ENCODE results near the gene FUBP1.

The FUBP1 gene

GRCh38 chr1:78009836-78010235, 31.0 kb upstream of the FUBP1 start:
- no peak overlapping the region for H3K4me3 ChIP-seq (ENCODE audit: low read depth, low read length)
- DNase-seq (ENCODE audit: low read depth) = no peak

GRCh38 chr1:78009276-78009675, 30.4 kb upstream of the FUBP1 start:
- TF ChIP-seq MYC (IDR thresholded peaks at IDR 0.05; ENCODE audit: low read depth, low read length) (no peak), MAX (IDR thresholded peaks at IDR 0.05; ENCODE audit: low read depth, low read length) (no peak), CTCF (IDR thresholded peaks at IDR 0.05; ENCODE audit: low read depth, low read length) (no peak)
- no peak for DNase-seq (ENCODE audit: low read depth)
- H3K4me3 ChIP-seq (ENCODE audit: low read depth, low read length) = no peak overlapping the region

More at GRCh38 chr1:78009836-78010235, 31.0 kb upstream of the FUBP1 start:
- no peak for TF ChIP-seq CTCF (IDR thresholded peaks at IDR 0.05; ENCODE audit: low read depth, low read length)
- no peak for TF ChIP-seq MAX (IDR thresholded peaks at IDR 0.05; ENCODE audit: low read depth, low read length)
- TF ChIP-seq MYC (IDR thresholded peaks at IDR 0.05; ENCODE audit: low read depth, low read length) = no peak
- TF ChIP-seq POLR2A (IDR thresholded peaks at IDR 0.05; ENCODE audit: extremely low read depth, insufficient read length) = no peak

DNA sequence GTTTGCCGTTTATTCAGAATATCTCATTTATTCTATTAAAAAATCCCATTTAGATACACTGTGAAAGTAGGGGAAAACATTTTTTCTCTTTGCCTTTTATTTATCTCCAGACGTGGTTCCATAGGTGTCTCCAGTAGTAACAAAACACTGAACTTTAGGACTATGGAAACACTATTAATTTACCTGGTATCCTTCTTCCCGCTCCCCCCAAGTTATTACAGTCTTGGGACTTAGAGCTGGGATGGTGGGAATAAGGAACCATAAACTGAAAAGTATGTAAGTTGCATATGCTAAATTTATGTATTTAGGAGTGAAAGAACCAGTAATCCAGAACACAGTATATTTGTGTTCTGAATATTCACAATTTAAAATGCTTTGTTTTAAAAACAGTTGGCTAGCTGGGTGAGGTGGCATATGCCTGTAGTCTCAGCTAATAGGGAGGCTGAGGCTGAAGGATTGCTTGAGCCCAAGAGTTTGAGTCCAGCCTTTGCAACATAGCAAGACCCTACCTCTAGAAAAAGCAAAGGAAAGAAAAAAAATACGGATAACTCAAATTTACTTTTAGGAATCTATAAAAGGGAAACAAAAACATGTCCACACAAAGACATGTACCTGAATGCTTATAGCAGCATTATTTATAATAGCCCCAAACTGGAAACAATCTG, 28.9 kb upstream of the FUBP1 start:
- TF ChIP-seq MYC (IDR thresholded peaks at IDR 0.05; ENCODE audit: low read depth, low read length) (no peak), POLR2A (IDR thresholded peaks at IDR 0.05; ENCODE audit: extremely low read depth, insufficient read length) (no peak), MAX (IDR thresholded peaks at IDR 0.05; ENCODE audit: low read depth, low read length) (no peak), CTCF (IDR thresholded peaks at IDR 0.05; ENCODE audit: low read depth, low read length) (no peak)
- H3K4me3 ChIP-seq (ENCODE audit: low read depth, low read length) = peak overlapping the region; percentile 29
- no peak for DNase-seq (ENCODE audit: low read depth)

- TF ChIP-seq MAX (IDR thresholded peaks at IDR 0.05; ENCODE audit: low read depth, low read length) = no peak
- no peak for TF ChIP-seq CTCF (IDR thresholded peaks at IDR 0.05; ENCODE audit: low read depth, low read length)
- TF ChIP-seq MYC (IDR thresholded peaks at IDR 0.05; ENCODE audit: low read depth, low read length) = no peak
- TF ChIP-seq POLR2A (IDR thresholded peaks at IDR 0.05; ENCODE audit: extremely low read depth, insufficient read length) = no peak
- peak overlapping the region; percentile 87 for H3K4me3 ChIP-seq (ENCODE audit: low read depth, low read length)
- DNase-seq (ENCODE audit: low read depth) = no peak
Observed at GRCh38 chr1:78006521-78006920, 27.6 kb upstream of the FUBP1 start.

GRCh38 chr1:78005755-78006154, 26.9 kb upstream of the FUBP1 start:
- peak; percentile 38 for DNase-seq (ENCODE audit: low read depth)
- peak overlapping the region; percentile 87 for H3K4me3 ChIP-seq (ENCODE audit: low read depth, low read length)
- TF ChIP-seq POLR2A (IDR thresholded peaks at IDR 0.05; ENCODE audit: extremely low read depth, insufficient read length) (no peak), MYC (IDR thresholded peaks at IDR 0.05; ENCODE audit: low read depth, low read length) (no peak), MAX (IDR thresholded peaks at IDR 0.05; ENCODE audit: low read depth, low read length) (no peak), CTCF (IDR thresholded peaks at IDR 0.05; ENCODE audit: low read depth, low read length) (no peak)
